Measurements from ENCODE around the gene SLAMF9. TPM values are rescaled to one million over a fixed set of nuclear protein-coding genes. Genes with fewer than 3 reads are reported as not detected.

Gene SLAMF9
- total and polyA plus RNA-seq, 2 experiments from 2014 or later, result not detected

GRCh38 chr1:159920651-159921050 is 33.4 kb downstream of the SLAMF9 start:
- Histone ChIP-seq H3K27me3 (peaks cover 5% of the 10 kb centered on the region), H3K27ac (no peak overlapping the region), H3K4me1 (ENCODE audit: low read depth) (peaks cover 9% of the 10 kb centered on the region), H3K9me3 (ENCODE audit: low read depth) (no peaks in the 10 kb centered on the region), H3K4me3 (no peak overlapping the region), H3K36me3 (no peaks in the 10 kb centered on the region)
- DNase-seq (ENCODE audit: low read depth in 1 of 2, low spot score in 1 of 2), result no peak
- TF ChIP-seq, protein P1, sequence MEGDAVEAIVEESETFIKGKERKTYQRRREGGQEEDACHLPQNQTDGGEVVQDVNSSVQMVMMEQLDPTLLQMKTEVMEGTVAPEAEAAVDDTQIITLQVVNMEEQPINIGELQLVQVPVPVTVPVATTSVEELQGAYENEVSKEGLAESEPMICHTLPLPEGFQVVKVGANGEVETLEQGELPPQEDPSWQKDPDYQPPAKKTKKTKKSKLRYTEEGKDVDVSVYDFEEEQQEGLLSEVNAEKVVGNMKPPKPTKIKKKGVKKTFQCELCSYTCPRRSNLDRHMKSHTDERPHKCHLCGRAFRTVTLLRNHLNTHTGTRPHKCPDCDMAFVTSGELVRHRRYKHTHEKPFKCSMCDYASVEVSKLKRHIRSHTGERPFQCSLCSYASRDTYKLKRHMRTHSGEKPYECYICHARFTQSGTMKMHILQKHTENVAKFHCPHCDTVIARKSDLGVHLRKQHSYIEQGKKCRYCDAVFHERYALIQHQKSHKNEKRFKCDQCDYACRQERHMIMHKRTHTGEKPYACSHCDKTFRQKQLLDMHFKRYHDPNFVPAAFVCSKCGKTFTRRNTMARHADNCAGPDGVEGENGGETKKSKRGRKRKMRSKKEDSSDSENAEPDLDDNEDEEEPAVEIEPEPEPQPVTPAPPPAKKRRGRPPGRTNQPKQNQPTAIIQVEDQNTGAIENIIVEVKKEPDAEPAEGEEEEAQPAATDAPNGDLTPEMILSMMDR (IDR thresholded peaks at IDR 0.05; ENCODE audit: low read depth, low read length), result no peak

- H3K36me3 ChIP-seq, result no peaks in the 10 kb centered on the region
- peaks cover 9% of the 10 kb centered on the region for H3K4me1 ChIP-seq (ENCODE audit: low read depth)
Measured at GRCh38 chr1:159920202-159920601, 33.8 kb downstream of the SLAMF9 start.

GRCh38 chr1:159919236-159919865 is 34.7 kb downstream of the SLAMF9 start:
- H3K36me3 ChIP-seq, result no peaks in the 10 kb centered on the region
- no peak overlapping the region for H3K27ac ChIP-seq

More at GRCh38 chr1:159920202-159920601, 33.8 kb downstream of the SLAMF9 start:
- TF ChIP-seq, protein P1 (IDR thresholded peaks at IDR 0.05; ENCODE audit: low read depth, low read length), result no peak
- Histone ChIP-seq H3K27me3 (peaks cover 5% of the 10 kb centered on the region), H3K4me3 (no peak overlapping the region), H3K9me3 (ENCODE audit: low read depth) (no peaks in the 10 kb centered on the region), H3K27ac (no peak overlapping the region)
- no peak for DNase-seq (ENCODE audit: low read depth in 1 of 2, low spot score in 1 of 2)

DNA sequence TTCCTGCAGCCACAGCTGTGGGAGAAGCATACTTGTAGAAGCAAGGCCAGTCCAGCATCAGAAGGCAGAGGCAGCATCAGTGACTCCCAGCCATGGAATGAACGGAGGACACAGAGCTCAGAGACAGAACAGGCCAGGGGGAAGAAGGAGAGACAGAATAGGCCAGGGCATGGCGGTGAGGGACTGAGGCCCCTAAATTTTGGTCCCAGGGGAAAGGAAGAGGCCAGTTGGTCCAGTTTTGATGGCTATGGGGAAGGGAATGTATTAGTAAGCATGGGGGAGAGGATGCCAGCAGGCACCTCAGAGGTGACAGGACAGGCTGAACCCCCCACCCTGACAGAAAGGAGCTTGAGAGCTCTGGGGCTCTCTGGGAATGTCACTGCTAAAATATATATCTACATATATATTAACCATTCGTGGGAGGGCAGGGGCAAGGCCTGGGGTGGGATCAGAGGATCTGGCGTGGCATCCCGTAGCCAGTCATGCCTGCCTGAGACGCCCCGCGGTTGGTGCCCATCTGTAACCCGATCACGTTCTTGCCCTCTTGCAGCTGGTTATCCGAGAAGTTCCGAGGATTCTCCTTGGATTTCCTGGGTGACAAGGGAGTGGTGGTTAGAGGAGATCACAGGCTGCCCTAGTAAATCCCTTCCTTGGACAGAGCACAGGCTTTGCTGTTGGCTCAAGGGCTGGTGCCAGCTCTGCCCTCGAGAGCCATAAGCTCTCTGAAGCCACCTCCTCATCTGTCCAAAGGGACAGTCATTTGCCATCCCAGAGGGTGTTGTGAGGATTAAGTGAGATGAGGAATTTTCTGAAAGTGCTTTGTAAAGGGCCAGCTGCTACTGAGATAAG is 35.5 kb downstream of the SLAMF9 start:
- Histone ChIP-seq H3K4me3 (no peak overlapping the region), H3K27ac (no peak overlapping the region), H3K27me3 (no peaks in the 10 kb centered on the region), H3K36me3 (no peaks in the 10 kb centered on the region), H3K9me3 (ENCODE audit: low read depth) (no peaks in the 10 kb centered on the region), H3K4me1 (ENCODE audit: low read depth) (peaks cover 4% of the 10 kb centered on the region)
- TF ChIP-seq, protein P1 (IDR thresholded peaks at IDR 0.05; ENCODE audit: low read depth, low read length), result no peak
- DNase-seq (ENCODE audit: low read depth in 1 of 2, low spot score in 1 of 2), result no peak

More at GRCh38 chr1:159919236-159919865, 34.7 kb downstream of the SLAMF9 start:
- Histone ChIP-seq H3K27me3 (peaks cover 1% of the 10 kb centered on the region), H3K4me3 (no peak overlapping the region), H3K4me1 (ENCODE audit: low read depth) (peaks cover 4% of the 10 kb centered on the region), H3K9me3 (ENCODE audit: low read depth) (no peaks in the 10 kb centered on the region)
- TF ChIP-seq, protein P1 (IDR thresholded peaks at IDR 0.05; ENCODE audit: low read depth, low read length), result no peak
- no peak for DNase-seq (ENCODE audit: low read depth in 1 of 2, low spot score in 1 of 2)

GRCh38 chr1:159917533-159918351 is 36.3 kb downstream of the SLAMF9 start:
- Histone ChIP-seq H3K27ac (no peak overlapping the region), H3K27me3 (no peaks in the 10 kb centered on the region), H3K9me3 (ENCODE audit: low read depth) (no peaks in the 10 kb centered on the region), H3K4me1 (ENCODE audit: low read depth) (no peaks in the 10 kb centered on the region), H3K36me3 (no peaks in the 10 kb centered on the region), H3K4me3 (no peak overlapping the region)
- TF ChIP-seq, protein P1 (IDR thresholded peaks at IDR 0.05; ENCODE audit: low read depth, low read length), result no peak
- no peak for DNase-seq (ENCODE audit: low read depth in 1 of 2, low spot score in 1 of 2)

Measured in cardiac muscle cell (in vitro differentiated cells and primary cell).